Measurements from ENCODE around the gene CBR1. TPM values are rescaled to one million over a fixed set of nuclear protein-coding genes. Genes with fewer than 3 reads are reported as not detected.
A peak's percentile ranks its signal among the peaks of the same experiment; 100 is the strongest.

CBR1 gene
- total and polyA plus RNA-seq, 9 of the 15 experiments (the other 6 are each of a cell fraction or from before 2014, with no cell fraction given) = 2.5 to 33.8 (median 15.1) TPM

DNA sequence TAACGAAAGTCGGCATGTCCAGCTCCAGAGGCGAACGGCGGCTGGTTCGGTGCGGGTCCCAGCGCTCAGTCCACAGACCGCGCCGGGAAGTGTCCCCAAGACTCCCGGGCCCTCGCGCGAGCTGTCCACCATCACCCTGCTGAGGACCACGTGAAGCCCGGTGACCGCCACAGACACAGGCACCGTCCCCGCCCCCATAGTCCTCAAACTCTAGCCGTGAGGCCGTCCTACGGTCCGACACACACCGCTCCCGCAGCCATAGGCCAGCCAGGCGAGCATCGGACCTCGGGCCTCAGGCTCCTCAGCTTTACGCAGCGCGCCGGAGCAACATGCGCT is 10.0 kb upstream of the CBR1 start:
- no TSS peak for BruUV-seq (replicated peaks)
- H2AFZ ChIP-seq (ENCODE audit: low read depth, low read length) = peak overlapping the region; percentile 92
- no peaks in the 10 kb centered on the region for H3K27me3 ChIP-seq (ENCODE audit: control insufficient read depth in 2 of 2, insufficient read depth in 2 of 2, low read length in 2 of 2)
- H3K36me3 ChIP-seq (ENCODE audit: control insufficient read depth, insufficient read depth, low read length) = peaks cover 42% of the 10 kb centered on the region
- H3K9me1 ChIP-seq (ENCODE audit: control insufficient read depth, insufficient read depth, low read length) = no peaks in the 10 kb centered on the region
- CTCF ChIA-PET (ENCODE audit: low intra/inter-chr PET ratio) = no interaction called here
- H3K4me1 ChIP-seq (replicated peaks in 1 of 2; ENCODE audit: control insufficient read depth in 2 of 2, insufficient read depth in 2 of 2, low read length in 2 of 2) = peaks cover 16 to 18% of the 10 kb centered on the region in 2 experiments; a peak in 4 of 5 replicates
- no peaks in the 10 kb centered on the region for H4K20me1 ChIP-seq (replicated peaks; ENCODE audit: control insufficient read depth, insufficient read depth, low read length)
- ATAC-seq (peak; percentile 77), DNase-seq (ENCODE audit: extremely low read depth in 1 of 4, low spot score in 3 of 4) (peak; percentile 54 to 69 (median 66)), FAIRE-seq (no peak)
- in situ Hi-C loops (cut with MboI) = no loop called here
- peak overlapping the region; percentile 96 for H3K4me2 ChIP-seq (ENCODE audit: insufficient read depth, low read length)
- peak overlapping the region; percentile 86 for H3K27ac ChIP-seq (ENCODE audit: extremely low read depth, low read depth, low read length)
- H3K9me3 ChIP-seq (replicated peaks; ENCODE audit: control insufficient read depth, insufficient read depth, low read depth, low read length) = no peaks in the 10 kb centered on the region
- peak overlapping the region; percentile 81 to 99 for H3K9ac ChIP-seq (ENCODE audit: insufficient read depth in 1 of 2, low read depth in 2 of 2, low read length in 2 of 2)
- H3K4me3 ChIP-seq = peak overlapping the region; percentile 73
- WGBS (ENCODE audit: insufficient coverage, low coverage, missing lambda C conversion rate) = under 1% methylated on average over 34 of the region's 34 CpGs
- POLR2A ChIA-PET = interaction anchor here (0.6 to 1.9 kb wide), 8 partner anchors 9 to 34 kb away, joined by 3 to 12 read pairs (median 5); partner anchors contain the start of gene CBR1
- intact Hi-C loops (cut with micrococcal nuclease) = loop anchor here (5.0 kb wide), 1 partner anchor 53 kb away; no protein-coding TSS in a partner anchor
- H3K79me2 ChIP-seq (ENCODE audit: control insufficient read depth, insufficient read depth, low read length) = peaks cover 23% of the 10 kb centered on the region
- TF ChIP-seq XRCC3 (IDR thresholded peaks at IDR 0.05) (no peak), SAFB (IDR thresholded peaks at IDR 0.05; ENCODE audit: borderline replicate concordance, low read depth, low read length) (0 out of 2 replicates have a peak, but pooled peaks have one; percentile 26), SP2 (IDR thresholded peaks at IDR 0.05; ENCODE audit: extremely low read depth, low read depth, low read length, poor library complexity, severe bottlenecking) (no peak), ZNF282 (CRISPR knock-in tag; IDR thresholded peaks at IDR 0.05) (peak; percentile 93), CHD2 (IDR thresholded peaks at IDR 0.05; ENCODE audit: low read depth, low read length) (0 out of 2 replicates have a peak, but pooled peaks have one; percentile 25), ETV5 (CRISPR knock-in tag; IDR thresholded peaks at IDR 0.05; ENCODE audit: low read depth) (peak; percentile 40), ZFP36 (IDR thresholded peaks at IDR 0.05; ENCODE audit: low read depth, low read length, partially characterized antibody) (no peak), FOXM1 (IDR thresholded peaks at IDR 0.05; ENCODE audit: low read depth) (no peak), FOXM1 (CRISPR knock-in tag; IDR thresholded peaks at IDR 0.05; ENCODE audit: low read depth) (peak; percentile 82)
- TF ChIP-seq, protein P1, sequence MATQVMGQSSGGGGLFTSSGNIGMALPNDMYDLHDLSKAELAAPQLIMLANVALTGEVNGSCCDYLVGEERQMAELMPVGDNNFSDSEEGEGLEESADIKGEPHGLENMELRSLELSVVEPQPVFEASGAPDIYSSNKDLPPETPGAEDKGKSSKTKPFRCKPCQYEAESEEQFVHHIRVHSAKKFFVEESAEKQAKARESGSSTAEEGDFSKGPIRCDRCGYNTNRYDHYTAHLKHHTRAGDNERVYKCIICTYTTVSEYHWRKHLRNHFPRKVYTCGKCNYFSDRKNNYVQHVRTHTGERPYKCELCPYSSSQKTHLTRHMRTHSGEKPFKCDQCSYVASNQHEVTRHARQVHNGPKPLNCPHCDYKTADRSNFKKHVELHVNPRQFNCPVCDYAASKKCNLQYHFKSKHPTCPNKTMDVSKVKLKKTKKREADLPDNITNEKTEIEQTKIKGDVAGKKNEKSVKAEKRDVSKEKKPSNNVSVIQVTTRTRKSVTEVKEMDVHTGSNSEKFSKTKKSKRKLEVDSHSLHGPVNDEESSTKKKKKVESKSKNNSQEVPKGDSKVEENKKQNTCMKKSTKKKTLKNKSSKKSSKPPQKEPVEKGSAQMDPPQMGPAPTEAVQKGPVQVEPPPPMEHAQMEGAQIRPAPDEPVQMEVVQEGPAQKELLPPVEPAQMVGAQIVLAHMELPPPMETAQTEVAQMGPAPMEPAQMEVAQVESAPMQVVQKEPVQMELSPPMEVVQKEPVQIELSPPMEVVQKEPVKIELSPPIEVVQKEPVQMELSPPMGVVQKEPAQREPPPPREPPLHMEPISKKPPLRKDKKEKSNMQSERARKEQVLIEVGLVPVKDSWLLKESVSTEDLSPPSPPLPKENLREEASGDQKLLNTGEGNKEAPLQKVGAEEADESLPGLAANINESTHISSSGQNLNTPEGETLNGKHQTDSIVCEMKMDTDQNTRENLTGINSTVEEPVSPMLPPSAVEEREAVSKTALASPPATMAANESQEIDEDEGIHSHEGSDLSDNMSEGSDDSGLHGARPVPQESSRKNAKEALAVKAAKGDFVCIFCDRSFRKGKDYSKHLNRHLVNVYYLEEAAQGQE (IDR thresholded peaks at IDR 0.05; ENCODE audit: borderline replicate concordance) = no peak
- TF ChIP-seq, protein P1 (CRISPR knock-in tag; IDR thresholded peaks at IDR 0.05; ENCODE audit: low read depth) = peak; percentile 62; the same call in 1 of the 2 replicates

Data from K562 (cell line).